HG03095 (cell line): ENCODE data around the gene CPVL.

Source experiments
- ATAC-seq: cut with Tn5 transposase; IDR thresholded peaks from one replicate; pipeline ENCODE4 v1.9.1; 2021; ENCODE audit warnings: moderate library complexity; ENCODE audit not compliant: unreplicated experiment

Gene CPVL

DNA sequence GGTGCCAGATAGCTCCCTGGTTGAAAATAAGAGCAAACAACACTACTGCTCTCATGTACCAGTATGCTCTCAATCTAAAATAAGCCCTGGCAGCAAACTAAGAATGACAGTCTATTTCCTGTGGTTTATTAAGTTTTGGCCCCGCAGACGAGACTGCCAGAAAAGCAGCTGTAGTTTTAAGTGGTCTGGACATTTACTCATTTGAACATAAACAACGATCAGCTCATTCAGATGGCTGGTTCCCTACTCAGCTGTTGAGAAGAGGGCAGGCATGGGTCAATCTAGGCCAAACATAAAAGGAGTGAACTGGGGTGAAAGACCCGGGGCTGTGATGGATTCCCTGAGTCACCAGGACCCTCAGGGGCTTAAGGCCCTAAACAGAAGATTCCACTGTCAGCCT lies 192.7 kb downstream of the CPVL start:
- ATAC-seq: no peak
